K562 (cell line): ENCODE data around the gene NECAB2. TPM values are rescaled to one million over a fixed set of nuclear protein-coding genes. Genes with fewer than 3 reads are reported as not detected.

Experiments used
- ATAC-seq: fragments of 200-7000 bp; cut with Tn5 transposase; 3 replicates; pipeline ENCODE4 v1.9.1; 2020; ENCODE audit warnings: moderate library complexity
- BruUV-seq: library from RNA; stranded (reverse); fragments of 400-500 nt; replicated peaks from 2 replicates; lab custom pipeline; 2021; lab: Mats Ljungman, UMichigan
- CTCF ChIA-PET: fragments of 300-600 bp; formaldehyde crosslinking; extraction: SDS; loops from one replicate; lab custom pipeline; 2021; ENCODE audit warnings: low intra/inter-chr PET ratio; lab: Yijun Ruan, JAX
- POLR2A ChIA-PET: fragments of 300-600, 350-650 bp; sonication (Branson Sonifier 250); formaldehyde crosslinking; extraction: SDS; loops from one replicate; lab custom pipeline; 2021; ENCODE audit warnings: antibody characterized with exemption, inconsistent platforms; lab: Yijun Ruan, JAX
- DNase-seq, 4 experiments: peaks; one replicate each; pipeline versions ENCODE4 v3.0.0 to v3.0.0-alpha.2; 2011 to 2018; ENCODE audit warnings: low spot score in 3 of 4, mixed read lengths in 3 of 4; ENCODE audit errors: extremely low read depth in 1 of 4
- FAIRE-seq: peaks from 2 replicates; lab custom pipeline; 2011; peaks lifted over from hg19 to GRCh38; lab: Jason Lieb, UNC
- H2AFZ ChIP-seq: 2 replicates; pipeline ENCODE4 v1.6.0; 2011; ENCODE audit warnings: low read depth, low read length, control low read depth, inconsistent platforms
- H3K27ac ChIP-seq: fragments of 200-600 bp; 3 replicates; pipeline ENCODE4 v1.8.0; 2011; ENCODE audit warnings: low read depth, mild to moderate bottlenecking, control low read depth, inconsistent platforms, low read length, moderate library complexity, mixed read lengths; ENCODE audit errors: extremely low read depth
- H3K27me3 ChIP-seq, 2 experiments: fragments of 300-600 bp in 1 of 2; 2 replicates in 1 of 2; 3 replicates in 1 of 2; pipeline versions ENCODE4 v1.6.0 to v1.8.0; 2011; ENCODE audit warnings: inconsistent platforms in 2 of 2, low read length in 2 of 2, mild to moderate bottlenecking in 1 of 2, mixed read lengths in 1 of 2, moderate library complexity in 1 of 2; ENCODE audit not compliant: control insufficient read depth in 2 of 2, insufficient read depth in 2 of 2
- H3K36me3 ChIP-seq: fragments of 300-600 bp; 3 replicates; pipeline ENCODE4 v1.8.0; 2011; ENCODE audit warnings: mild to moderate bottlenecking, low read length, inconsistent platforms; ENCODE audit not compliant: control insufficient read depth, insufficient read depth
- H3K4me1 ChIP-seq, 2 experiments: fragments of 200-600 bp in 1 of 2; replicated peaks in 1 of 2; 2 replicates in 1 of 2; 3 replicates in 1 of 2; pipeline versions ENCODE4 v1.5.1 to v1.8.0; 2011; ENCODE audit warnings: inconsistent platforms in 2 of 2, low read length in 2 of 2, mild to moderate bottlenecking in 1 of 2, mixed read lengths in 1 of 2, moderate library complexity in 1 of 2; ENCODE audit not compliant: control insufficient read depth in 2 of 2, insufficient read depth in 2 of 2
- H3K4me2 ChIP-seq: 2 replicates; pipeline ENCODE4 v1.6.1; 2011; ENCODE audit warnings: low read length, control low read depth, inconsistent platforms, mixed read lengths; ENCODE audit not compliant: insufficient read depth
- H3K4me3 ChIP-seq: fragments of 200-600 bp; sonication (generic), shearing (Covaris generic); 2 replicates; pipeline ENCODE4 v1.5.1; 2016; ENCODE audit warnings: control low read depth, inconsistent platforms
- H3K79me2 ChIP-seq: fragments of 200-600 bp; 3 replicates; pipeline ENCODE4 v1.8.0; 2011; ENCODE audit warnings: low read length, inconsistent platforms; ENCODE audit not compliant: control insufficient read depth, insufficient read depth
- H3K9ac ChIP-seq, 2 experiments: 2 replicates each; pipeline versions ENCODE4 v1.6.0 to v1.6.1; 2011; ENCODE audit warnings: low read depth in 2 of 2, low read length in 2 of 2, control low read depth in 1 of 2, inconsistent platforms in 1 of 2, mild to moderate bottlenecking in 1 of 2, mixed read lengths in 1 of 2; ENCODE audit not compliant: insufficient read depth in 1 of 2
- H3K9me1 ChIP-seq: one replicate; pipeline ENCODE4 v1.6.0; 2011; ENCODE audit warnings: inconsistent platforms, mild to moderate bottlenecking, low read length, moderate library complexity; ENCODE audit not compliant: control insufficient read depth, insufficient read depth
- H3K9me3 ChIP-seq: replicated peaks from 2 replicates; pipeline ENCODE4 v1.5.1; 2011; ENCODE audit warnings: low read depth, low read length, inconsistent platforms; ENCODE audit not compliant: control insufficient read depth, insufficient read depth
- H4K20me1 ChIP-seq: replicated peaks from 2 replicates; pipeline ENCODE4 v1.6.1; 2011; ENCODE audit warnings: low read length, inconsistent platforms, mixed read lengths; ENCODE audit not compliant: control insufficient read depth, insufficient read depth
- BMI1 ChIP-seq: fragments of 150-350 bp; IDR thresholded peaks from 2 replicates; pipeline ENCODE4 v1.6.1; 2014; ENCODE audit warnings: low read length
- FUS ChIP-seq: fragments of 200-400 bp; formaldehyde crosslinking; optimal IDR thresholded peaks from 2 replicates; pipeline ENCODE3; 2017; ENCODE audit warnings: low read depth, low read length
- GABPB2 ChIP-seq: fragments of 250-450 bp; sonication (Bioruptor Pico); conservative IDR thresholded peaks from 2 replicates; pipeline ENCODE4 v1.5.1; 2021; ENCODE audit warnings: mild to moderate bottlenecking
- ILF3 ChIP-seq: fragments of 450-650 bp; IDR thresholded peaks from 2 replicates; pipeline ENCODE4 v1.6.1; 2018; ENCODE audit warnings: antibody characterized with exemption, mild to moderate bottlenecking, moderate library complexity, borderline replicate concordance
- NONO ChIP-seq, 2 experiments: fragments of 200-400 bp in 1 of 2; fragments of 450-650 bp in 1 of 2; formaldehyde crosslinking in 1 of 2; IDR thresholded peaks; 2 replicates each; pipeline ENCODE4 v1.6.1; 2017; ENCODE audit warnings: low read depth in 2 of 2, mild to moderate bottlenecking in 2 of 2, moderate library complexity in 2 of 2, low read length in 1 of 2
- PCBP2 ChIP-seq: fragments of 200-400 bp; formaldehyde crosslinking; IDR thresholded peaks from 2 replicates; pipeline ENCODE4 v1.6.1; 2018; ENCODE audit warnings: low read length, low read depth, mild to moderate bottlenecking, moderate library complexity; ENCODE audit not compliant: poor library complexity, severe bottlenecking
- ZBTB8A ChIP-seq: fragments of 450-650 bp; IDR thresholded peaks from 2 replicates; pipeline ENCODE4 v1.6.1; 2018; ENCODE audit warnings: mild to moderate bottlenecking, moderate library complexity; ENCODE audit not compliant: partially characterized antibody
- ZNF436 ChIP-seq: fragments of 250-450, 450-650 bp; sonication (Bioruptor Pico); formaldehyde crosslinking; IDR thresholded peaks from 2 replicates; pipeline ENCODE4 v1.7.0; 2020; ENCODE audit warnings: mild to moderate bottlenecking
- WGBS: fragments of 100-300 bp; shearing (Covaris generic); methylation state at CpG from one replicate; pipeline ENCODE4 v1.1.6; 2016; ENCODE audit warnings: low coverage, mixed read lengths; ENCODE audit not compliant: insufficient coverage; ENCODE audit errors: missing lambda C conversion rate; 5-methylcytosine and 5-hydroxymethylcytosine counted together
- in situ Hi-C: fragments of 300-500 bp; cut with MboI; formaldehyde crosslinking; loops from 4 replicates; pipeline ENCODE4 v1.15.0; 2018; ENCODE audit warnings: inconsistent platforms, mixed read lengths
- intact Hi-C: fragments of 100-400 bp; cut with micrococcal nuclease; formaldehyde crosslinking; loops from 2 replicates; pipeline ENCODE4 v1.14.2; 2022
- polyA plus RNA-seq, 8 experiments: library from polyadenylated mRNA; depleted of rRNA in 4 of 8; stranded (reverse) in 5 of 8; unstranded in 3 of 8; fragments of >200 nt; fragmentation: Nextera tagmentation in 2 of 8; fragmentation: Illumina TruSeq in 1 of 8; extraction: Ambion mirVana in 2 of 8; extraction: Trizol in 1 of 8; gene quantifications; 2 replicates each; pipeline versions ENCODE4 v1.2.1 to v1.2.3, GENCODE V29; 2011 to 2014; ENCODE audit warnings: inconsistent platforms in 1 of 8, missing spikeins in 1 of 8
- total RNA-seq, 7 experiments: library from RNA; depleted of rRNA in 6 of 7; stranded (reverse); fragments of >200 nt in 6 of 7; fragmentation: Illumina TruSeq in 2 of 7; extraction: Trizol in 2 of 7; gene quantifications; 2 replicates each; pipeline versions ENCODE4 v1.2.1 to v1.2.3, GENCODE V29; 2011 to 2021; ENCODE audit warnings: low replicate concordance in 1 of 7
- TF ChIP-seq, protein P1 (sequence below): fragments of 250-450 bp; sonication (Bioruptor Pico); IDR thresholded peaks from 2 replicates; pipeline ENCODE4 v1.8.0; 2022; ENCODE audit warnings: inconsistent platforms
- TF ChIP-seq, protein P2 (sequence below): sonication (generic); formaldehyde crosslinking; IDR thresholded peaks from 2 replicates; pipeline ENCODE4 v1.8.0; 2023; ENCODE audit warnings: missing genetic modification reagents, mild to moderate bottlenecking, borderline replicate concordance
- TF ChIP-seq, protein P3 (sequence below): sonication (generic); formaldehyde crosslinking; IDR thresholded peaks from 2 replicates; pipeline ENCODE4 v1.8.1; 2023; ENCODE audit warnings: mild to moderate bottlenecking, missing genetic modification reagents

Gene NECAB2
- total and polyA plus RNA-seq, 9 of the 15 experiments (the other 6 are each of a cell fraction or from before 2014, with no cell fraction given), result 0.03 to 0.28 TPM; not detected in 7

DNA sequence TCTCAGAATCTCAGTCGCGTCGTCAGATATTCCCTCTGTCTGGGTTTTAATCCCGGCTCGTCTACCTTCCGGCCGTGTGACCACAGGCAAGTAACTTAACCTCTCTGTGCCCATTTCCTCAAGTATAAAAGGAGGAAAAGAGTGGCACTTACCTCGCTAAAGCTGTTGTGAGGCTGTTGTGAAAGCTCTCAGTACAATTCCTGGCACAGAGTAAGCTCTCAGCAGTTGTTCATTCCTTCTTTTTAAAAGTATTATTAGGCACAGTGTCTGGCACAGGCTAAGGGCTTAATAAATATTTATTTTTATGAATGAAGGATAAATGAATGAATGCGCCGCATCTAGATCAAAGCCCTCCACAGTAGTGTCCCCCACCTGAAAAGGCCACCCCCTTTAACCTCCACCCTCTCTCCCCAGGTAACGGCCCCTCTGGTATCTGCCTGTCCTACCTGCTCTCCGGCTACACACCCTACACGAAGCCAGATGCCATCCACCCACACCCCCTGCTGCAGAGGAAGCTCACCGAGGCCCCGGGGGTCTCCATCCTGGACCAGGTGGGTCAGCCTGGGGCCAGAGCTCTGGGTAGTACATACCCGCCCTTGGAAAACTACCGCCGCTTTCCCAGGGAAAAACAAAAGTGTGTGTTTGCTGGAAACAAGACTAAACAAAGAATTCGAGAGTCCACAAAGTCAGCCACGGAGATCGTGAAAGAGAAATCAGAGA, 9.0 kb upstream of the NECAB2 start:
- intact Hi-C loops, result loop anchor here (5.0 kb wide), 1 partner anchor 218 kb away; no protein-coding TSS in a partner anchor
- H3K9me3 ChIP-seq, result no peaks in the 10 kb centered on the region
- BruUV-seq, result no TSS peak
- peaks cover 11% of the 10 kb centered on the region for H4K20me1 ChIP-seq
- H3K9ac ChIP-seq, result no peak overlapping the region; a peak in 1 of 4 replicates
- peaks cover 5% of the 10 kb centered on the region; the same call in 1 of the 3 replicates for H3K36me3 ChIP-seq
- ATAC-seq, result no peak
- H2AFZ ChIP-seq, result no peak overlapping the region
- no peak overlapping the region for H3K4me2 ChIP-seq
- POLR2A ChIA-PET, result interaction anchor here (0.6 kb wide), 1 partner anchor 13 kb away, joined by 4 read pairs; no protein-coding TSS in a partner anchor
- in situ Hi-C loops, result loop anchor here (5.0 to 10.0 kb wide), 3 partner anchors 103 to 528 kb away; partner anchors contain the start of gene TAF1C
- H3K4me3 ChIP-seq, result no peak overlapping the region
- no peak for FAIRE-seq
- TF ChIP-seq PCBP2, result no peak
- no peak for TF ChIP-seq NONO (IDR thresholded peaks at IDR 0.05; ENCODE audit: low read depth in 2 of 2, low read length in 1 of 2)
- TF ChIP-seq BMI1, result no peak
- TF ChIP-seq, protein P1, sequence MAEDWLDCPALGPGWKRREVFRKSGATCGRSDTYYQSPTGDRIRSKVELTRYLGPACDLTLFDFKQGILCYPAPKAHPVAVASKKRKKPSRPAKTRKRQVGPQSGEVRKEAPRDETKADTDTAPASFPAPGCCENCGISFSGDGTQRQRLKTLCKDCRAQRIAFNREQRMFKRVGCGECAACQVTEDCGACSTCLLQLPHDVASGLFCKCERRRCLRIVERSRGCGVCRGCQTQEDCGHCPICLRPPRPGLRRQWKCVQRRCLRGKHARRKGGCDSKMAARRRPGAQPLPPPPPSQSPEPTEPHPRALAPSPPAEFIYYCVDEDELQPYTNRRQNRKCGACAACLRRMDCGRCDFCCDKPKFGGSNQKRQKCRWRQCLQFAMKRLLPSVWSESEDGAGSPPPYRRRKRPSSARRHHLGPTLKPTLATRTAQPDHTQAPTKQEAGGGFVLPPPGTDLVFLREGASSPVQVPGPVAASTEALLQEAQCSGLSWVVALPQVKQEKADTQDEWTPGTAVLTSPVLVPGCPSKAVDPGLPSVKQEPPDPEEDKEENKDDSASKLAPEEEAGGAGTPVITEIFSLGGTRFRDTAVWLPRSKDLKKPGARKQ (CRISPR knock-in tag), result no peak
- TF ChIP-seq ILF3, result no peak
- TF ChIP-seq GABPB2 (CRISPR knock-in tag), result no peak
- TF ChIP-seq ZNF436 (CRISPR knock-in tag), result no peak
- TF ChIP-seq, protein P2, sequence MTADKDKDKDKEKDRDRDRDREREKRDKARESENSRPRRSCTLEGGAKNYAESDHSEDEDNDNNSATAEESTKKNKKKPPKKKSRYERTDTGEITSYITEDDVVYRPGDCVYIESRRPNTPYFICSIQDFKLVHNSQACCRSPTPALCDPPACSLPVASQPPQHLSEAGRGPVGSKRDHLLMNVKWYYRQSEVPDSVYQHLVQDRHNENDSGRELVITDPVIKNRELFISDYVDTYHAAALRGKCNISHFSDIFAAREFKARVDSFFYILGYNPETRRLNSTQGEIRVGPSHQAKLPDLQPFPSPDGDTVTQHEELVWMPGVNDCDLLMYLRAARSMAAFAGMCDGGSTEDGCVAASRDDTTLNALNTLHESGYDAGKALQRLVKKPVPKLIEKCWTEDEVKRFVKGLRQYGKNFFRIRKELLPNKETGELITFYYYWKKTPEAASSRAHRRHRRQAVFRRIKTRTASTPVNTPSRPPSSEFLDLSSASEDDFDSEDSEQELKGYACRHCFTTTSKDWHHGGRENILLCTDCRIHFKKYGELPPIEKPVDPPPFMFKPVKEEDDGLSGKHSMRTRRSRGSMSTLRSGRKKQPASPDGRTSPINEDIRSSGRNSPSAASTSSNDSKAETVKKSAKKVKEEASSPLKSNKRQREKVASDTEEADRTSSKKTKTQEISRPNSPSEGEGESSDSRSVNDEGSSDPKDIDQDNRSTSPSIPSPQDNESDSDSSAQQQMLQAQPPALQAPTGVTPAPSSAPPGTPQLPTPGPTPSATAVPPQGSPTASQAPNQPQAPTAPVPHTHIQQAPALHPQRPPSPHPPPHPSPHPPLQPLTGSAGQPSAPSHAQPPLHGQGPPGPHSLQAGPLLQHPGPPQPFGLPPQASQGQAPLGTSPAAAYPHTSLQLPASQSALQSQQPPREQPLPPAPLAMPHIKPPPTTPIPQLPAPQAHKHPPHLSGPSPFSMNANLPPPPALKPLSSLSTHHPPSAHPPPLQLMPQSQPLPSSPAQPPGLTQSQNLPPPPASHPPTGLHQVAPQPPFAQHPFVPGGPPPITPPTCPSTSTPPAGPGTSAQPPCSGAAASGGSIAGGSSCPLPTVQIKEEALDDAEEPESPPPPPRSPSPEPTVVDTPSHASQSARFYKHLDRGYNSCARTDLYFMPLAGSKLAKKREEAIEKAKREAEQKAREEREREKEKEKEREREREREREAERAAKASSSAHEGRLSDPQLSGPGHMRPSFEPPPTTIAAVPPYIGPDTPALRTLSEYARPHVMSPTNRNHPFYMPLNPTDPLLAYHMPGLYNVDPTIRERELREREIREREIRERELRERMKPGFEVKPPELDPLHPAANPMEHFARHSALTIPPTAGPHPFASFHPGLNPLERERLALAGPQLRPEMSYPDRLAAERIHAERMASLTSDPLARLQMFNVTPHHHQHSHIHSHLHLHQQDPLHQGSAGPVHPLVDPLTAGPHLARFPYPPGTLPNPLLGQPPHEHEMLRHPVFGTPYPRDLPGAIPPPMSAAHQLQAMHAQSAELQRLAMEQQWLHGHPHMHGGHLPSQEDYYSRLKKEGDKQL (CRISPR knock-in tag), result no peak
- TF ChIP-seq FUS, result no peak
- TF ChIP-seq ZBTB8A, result no peak
- TF ChIP-seq, protein P3, sequence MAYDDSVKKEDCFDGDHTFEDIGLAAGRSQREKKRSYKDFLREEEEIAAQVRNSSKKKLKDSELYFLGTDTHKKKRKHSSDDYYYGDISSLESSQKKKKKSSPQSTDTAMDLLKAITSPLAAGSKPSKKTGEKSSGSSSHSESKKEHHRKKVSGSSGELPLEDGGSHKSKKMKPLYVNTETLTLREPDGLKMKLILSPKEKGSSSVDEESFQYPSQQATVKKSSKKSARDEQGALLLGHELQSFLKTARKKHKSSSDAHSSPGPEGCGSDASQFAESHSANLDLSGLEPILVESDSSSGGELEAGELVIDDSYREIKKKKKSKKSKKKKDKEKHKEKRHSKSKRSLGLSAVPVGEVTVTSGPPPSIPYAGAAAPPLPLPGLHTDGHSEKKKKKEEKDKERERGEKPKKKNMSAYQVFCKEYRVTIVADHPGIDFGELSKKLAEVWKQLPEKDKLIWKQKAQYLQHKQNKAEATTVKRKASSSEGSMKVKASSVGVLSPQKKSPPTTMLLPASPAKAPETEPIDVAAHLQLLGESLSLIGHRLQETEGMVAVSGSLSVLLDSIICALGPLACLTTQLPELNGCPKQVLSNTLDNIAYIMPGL (CRISPR knock-in tag), result no peak
- H3K79me2 ChIP-seq, result no peaks in the 10 kb centered on the region
- no peaks in the 10 kb centered on the region for H3K27me3 ChIP-seq
- H3K4me1 ChIP-seq, result peaks cover 6 to 37% of the 10 kb centered on the region in 2 experiments; a peak in 4 of 5 replicates
- CTCF ChIA-PET, result interaction anchor here (2.8 to 3.3 kb wide), 2 partner anchors 104 to 106 kb away, joined by 35 to 38 read pairs; no protein-coding TSS in a partner anchor
- no peak overlapping the region for H3K27ac ChIP-seq
- no peak for DNase-seq
- no peaks in the 10 kb centered on the region for H3K9me1 ChIP-seq
- WGBS, result 55% methylated on average over 19 of the region's 21 CpGs
